ENCODE data around the gene KRTAP19-6. TPM values are rescaled to one million over a fixed set of nuclear protein-coding genes. Genes with fewer than 3 reads are reported as not detected.
"Not testable (repeated sequence)": the region's sequence is repeated elsewhere in the genome, so short reads cannot be mapped to it uniquely, and the experiment has no call there.

KRTAP19-6 gene, protein sequence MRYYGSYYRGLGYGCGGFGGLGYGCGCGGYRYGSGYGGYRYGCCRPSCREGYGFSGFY
- total RNA-seq, result not detected

GRCh38 chr21:30541764-30542163 is at the start of gene KRTAP19-6:
KRTAP19-6 (minus strand) TSS chr21:30541864; CDS start chr21:30541833, 31 bp downstream.
- Histone ChIP-seq H3K4me3 (ENCODE audit: low read length) (no peak within 1 kb of the TSS), H3K27me3 (ENCODE audit: insufficient read depth, low read length) (no peaks in the 10 kb centered on the region), H3K4me1 (ENCODE audit: insufficient read depth, low read length) (no peaks in the 10 kb centered on the region), H3K9me3 (ENCODE audit: low read depth, low read length) (no peaks in the 10 kb centered on the region)

GRCh38 chr21:30590297-30590696 is 48.6 kb upstream of the KRTAP19-6 start, which contains the start of gene KRTAP22-2:
KRTAP22-2 (minus strand) TSS chr21:30590397.
- Histone ChIP-seq H3K4me1 (ENCODE audit: insufficient read depth, low read length) (no peaks in the 10 kb centered on the region), H3K4me3 (ENCODE audit: low read length) (no peak within 1 kb of the TSS), H3K9me3 (ENCODE audit: low read depth, low read length) (no peaks in the 10 kb centered on the region), H3K27me3 (ENCODE audit: insufficient read depth, low read length) (no peaks in the 10 kb centered on the region)

DNA sequence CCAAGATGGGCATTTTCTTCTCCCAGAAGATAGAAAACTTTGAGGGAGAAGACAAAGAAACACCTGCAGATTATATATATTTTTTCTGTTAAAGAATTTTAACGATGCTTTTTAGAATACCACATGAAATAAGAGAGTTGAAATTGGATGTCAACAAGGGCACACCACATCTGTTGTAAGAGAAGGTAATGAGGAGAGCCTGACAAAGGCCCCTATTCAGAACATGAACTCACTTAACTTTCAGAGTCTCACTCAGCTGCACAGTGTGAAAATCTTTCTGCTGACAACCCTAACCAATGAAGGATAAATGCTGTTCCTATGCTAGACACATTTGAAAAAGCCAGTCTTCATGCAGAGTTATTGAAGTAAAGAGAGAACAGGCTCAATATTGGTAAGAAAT is 41.2 kb upstream of the KRTAP19-6 start:
- Histone ChIP-seq H3K4me3 (ENCODE audit: low read length) (no peak overlapping the region), H3K4me1 (ENCODE audit: insufficient read depth, low read length) (no peaks in the 10 kb centered on the region)

DNA sequence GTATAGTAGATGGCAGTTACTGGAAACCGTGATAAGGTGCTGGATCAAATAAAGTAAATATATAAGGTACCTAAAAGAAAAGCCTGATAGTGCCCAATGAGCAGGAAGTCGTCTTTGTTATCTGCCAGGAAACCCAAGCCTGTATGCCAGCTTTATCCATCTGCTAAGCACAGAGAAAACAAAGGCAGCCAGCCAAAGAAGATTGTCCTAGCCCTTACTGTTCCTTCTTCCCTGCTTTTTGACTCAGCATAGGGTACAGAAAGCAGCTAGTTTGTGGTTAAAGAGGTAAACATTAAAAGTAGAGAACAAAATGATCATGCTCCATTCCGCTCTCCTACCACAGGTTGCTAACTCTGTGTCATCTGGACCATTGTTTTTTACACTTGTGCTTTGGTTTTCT is 38.5 kb upstream of the KRTAP19-6 start:
- Histone ChIP-seq H3K9me3 (ENCODE audit: low read depth, low read length) (no peaks in the 10 kb centered on the region), H3K27me3 (ENCODE audit: insufficient read depth, low read length) (no peaks in the 10 kb centered on the region), H3K4me3 (ENCODE audit: low read length) (no peak overlapping the region), H3K4me1 (ENCODE audit: insufficient read depth, low read length) (no peaks in the 10 kb centered on the region)

More for the DNA sequence above, 41.2 kb upstream of the KRTAP19-6 start:
- H3K9me3 ChIP-seq (ENCODE audit: low read depth, low read length), result no peaks in the 10 kb centered on the region
- H3K27me3 ChIP-seq (ENCODE audit: insufficient read depth, low read length), result no peaks in the 10 kb centered on the region

DNA sequence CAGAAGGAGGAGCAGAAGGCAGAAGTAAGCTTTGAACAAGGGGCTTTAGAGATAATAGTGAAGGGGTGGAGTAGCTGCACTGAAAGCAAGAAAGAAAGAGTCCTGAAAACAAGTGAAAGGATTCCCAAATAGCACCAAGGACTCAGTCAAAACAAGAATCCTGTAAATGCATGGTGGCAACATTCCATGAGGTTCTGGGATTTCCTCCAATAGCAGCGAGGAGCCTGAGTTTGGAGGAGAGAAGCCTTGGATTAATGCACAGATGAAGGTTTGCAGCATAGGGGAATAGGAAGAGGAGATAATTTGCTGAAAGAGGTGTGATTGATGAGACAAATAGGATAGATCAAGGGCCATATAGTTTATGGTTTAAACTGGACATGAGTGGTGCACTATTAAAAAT is 37.7 kb upstream of the KRTAP19-6 start:
- H3K4me1 ChIP-seq (ENCODE audit: insufficient read depth, low read length), result no peaks in the 10 kb centered on the region
- H3K9me3 ChIP-seq (ENCODE audit: low read depth, low read length), result no peaks in the 10 kb centered on the region
- no peak overlapping the region for H3K4me3 ChIP-seq (ENCODE audit: low read length)
- H3K27me3 ChIP-seq (ENCODE audit: insufficient read depth, low read length), result no peaks in the 10 kb centered on the region

GRCh38 chr21:30577766-30578165 is 36.1 kb upstream of the KRTAP19-6 start:
- H3K9me3 ChIP-seq (ENCODE audit: low read depth, low read length), result no peaks in the 10 kb centered on the region
- no peaks in the 10 kb centered on the region for H3K27me3 ChIP-seq (ENCODE audit: insufficient read depth, low read length)
- H3K4me1 ChIP-seq (ENCODE audit: insufficient read depth, low read length), result no peaks in the 10 kb centered on the region
- H3K4me3 ChIP-seq (ENCODE audit: low read length), result no peak overlapping the region

- Histone ChIP-seq H3K9me3 (ENCODE audit: low read depth, low read length) (no peaks in the 10 kb centered on the region), H3K27me3 (ENCODE audit: insufficient read depth, low read length) (no peaks in the 10 kb centered on the region), H3K4me3 (ENCODE audit: low read length) (no peak overlapping the region), H3K4me1 (ENCODE audit: insufficient read depth, low read length) (no peaks in the 10 kb centered on the region)
Measured at GRCh38 chr21:30567617-30568016, 26.0 kb upstream of the KRTAP19-6 start.

DNA sequence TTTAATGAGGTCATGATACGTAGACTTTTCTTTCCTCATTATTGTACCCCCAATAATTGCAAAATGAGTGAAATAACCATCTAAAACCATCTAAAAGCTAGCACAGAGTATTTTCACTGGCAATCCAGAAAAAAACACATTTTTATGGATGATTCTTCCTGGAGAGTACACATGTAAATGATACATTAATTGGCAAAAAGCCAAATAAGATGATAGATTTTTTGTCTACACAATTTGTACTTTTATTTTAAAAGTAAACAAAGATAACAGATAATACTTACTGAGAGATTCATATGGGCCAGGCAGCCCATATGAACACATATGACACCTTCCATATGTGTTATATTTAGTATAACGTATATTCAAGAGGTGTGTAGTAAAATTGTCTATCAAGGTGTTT is 22.0 kb upstream of the KRTAP19-6 start:
- H3K4me3 ChIP-seq (ENCODE audit: low read length), result no peak overlapping the region
- H3K27me3 ChIP-seq (ENCODE audit: insufficient read depth, low read length), result no peaks in the 10 kb centered on the region
- H3K9me3 ChIP-seq (ENCODE audit: low read depth, low read length), result no peaks in the 10 kb centered on the region
- no peaks in the 10 kb centered on the region for H3K4me1 ChIP-seq (ENCODE audit: insufficient read depth, low read length)

DNA sequence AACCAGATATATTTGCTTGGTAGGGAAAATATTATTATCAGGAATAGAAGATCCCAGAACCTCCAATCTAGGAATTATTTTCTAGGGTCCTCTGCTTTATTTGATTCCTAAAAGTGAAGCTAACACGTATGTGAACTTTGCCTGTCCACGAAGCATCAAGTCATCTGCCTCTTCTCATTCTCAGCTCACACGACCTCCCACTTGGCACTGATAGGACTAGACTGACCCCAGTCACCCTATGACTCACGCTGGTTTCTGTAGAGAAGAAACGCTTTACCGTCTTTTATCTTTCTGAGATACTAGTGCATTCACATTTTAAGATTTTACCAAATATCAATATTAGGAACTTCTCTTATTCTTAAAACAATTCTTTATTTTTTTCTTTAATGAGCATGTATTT is 21.4 kb upstream of the KRTAP19-6 start:
- Histone ChIP-seq H3K9me3 (ENCODE audit: low read depth, low read length) (no peaks in the 10 kb centered on the region), H3K4me1 (ENCODE audit: insufficient read depth, low read length) (no peaks in the 10 kb centered on the region), H3K4me3 (ENCODE audit: low read length) (no peak overlapping the region), H3K27me3 (ENCODE audit: insufficient read depth, low read length) (no peaks in the 10 kb centered on the region)

- H3K27me3 ChIP-seq (ENCODE audit: insufficient read depth, low read length), result no peaks in the 10 kb centered on the region
- no peaks in the 10 kb centered on the region for H3K9me3 ChIP-seq (ENCODE audit: low read depth, low read length)
- H3K4me1 ChIP-seq (ENCODE audit: insufficient read depth, low read length), result no peaks in the 10 kb centered on the region
Measured at GRCh38 chr21:30561957-30562356, 20.3 kb upstream of the KRTAP19-6 start.

DNA sequence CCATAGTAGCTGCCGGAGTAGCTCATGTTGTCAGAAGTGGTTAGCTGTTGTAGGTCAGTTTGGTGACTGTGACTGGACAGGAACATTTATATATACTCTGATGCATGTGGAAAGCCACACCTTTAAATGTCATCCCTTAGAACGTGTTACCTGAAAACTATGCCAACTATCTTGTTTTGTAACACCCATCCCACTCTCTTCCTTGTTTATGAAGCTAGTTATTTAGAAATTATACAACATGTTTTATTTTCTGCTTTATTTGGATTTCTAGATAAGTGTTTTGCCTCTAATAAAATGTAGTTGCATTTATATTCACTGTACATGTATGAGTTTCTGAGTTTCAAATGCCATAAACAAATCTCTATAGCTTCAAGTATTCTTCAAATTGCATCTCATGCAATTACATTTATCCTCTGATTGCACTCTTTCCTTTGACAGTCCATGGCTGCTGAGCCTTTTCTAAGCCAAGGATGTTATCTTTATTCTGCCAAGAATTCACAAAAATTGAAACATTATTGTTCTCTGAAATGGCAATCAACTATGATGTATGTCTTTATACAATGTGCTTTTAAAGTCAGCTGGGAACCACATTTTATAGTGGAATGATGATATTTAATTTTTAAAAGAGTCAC is 19.7 kb upstream of the KRTAP19-6 start, which contains the start of gene KRTAP19-7:
TSS of gene KRTAP19-7 (minus strand) at position 51 of the 632 bp plus-strand sequence. CDS start at position 26, 25 bp downstream.
- Histone ChIP-seq H3K9me3 (ENCODE audit: low read depth, low read length) (no peaks in the 10 kb centered on the region), H3K27me3 (ENCODE audit: insufficient read depth, low read length) (no peaks in the 10 kb centered on the region), H3K4me1 (ENCODE audit: insufficient read depth, low read length) (no peaks in the 10 kb centered on the region), H3K4me3 (ENCODE audit: low read length) (no peak within 1 kb of the TSS)

More at GRCh38 chr21:30561957-30562356, 20.3 kb upstream of the KRTAP19-6 start:
- no peak overlapping the region for H3K4me3 ChIP-seq (ENCODE audit: low read length)

DNA sequence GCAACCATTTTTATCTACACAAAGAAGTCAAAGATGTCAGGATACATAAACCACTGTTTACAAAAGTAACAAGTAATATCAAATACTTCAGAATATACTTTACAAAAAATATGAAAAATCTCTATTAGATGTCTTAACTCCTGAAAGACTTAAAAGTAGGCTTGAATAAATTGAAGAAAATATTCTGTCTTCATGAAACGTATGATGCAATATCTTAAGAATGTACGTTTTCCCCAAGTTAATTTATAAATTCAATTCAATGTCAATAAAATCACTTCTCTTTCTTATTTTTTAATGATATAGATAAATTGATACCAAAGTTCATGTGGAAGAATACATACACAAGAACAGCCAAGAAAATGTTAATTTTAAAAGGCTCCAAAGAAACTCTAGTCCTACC is 13.4 kb upstream of the KRTAP19-6 start:
- H3K9me3 ChIP-seq (ENCODE audit: low read depth, low read length), result peaks cover 7% of the 10 kb centered on the region
- no peak overlapping the region for H3K4me3 ChIP-seq (ENCODE audit: low read length)
- H3K4me1 ChIP-seq (ENCODE audit: insufficient read depth, low read length), result no peaks in the 10 kb centered on the region
- H3K27me3 ChIP-seq (ENCODE audit: insufficient read depth, low read length), result no peaks in the 10 kb centered on the region

DNA sequence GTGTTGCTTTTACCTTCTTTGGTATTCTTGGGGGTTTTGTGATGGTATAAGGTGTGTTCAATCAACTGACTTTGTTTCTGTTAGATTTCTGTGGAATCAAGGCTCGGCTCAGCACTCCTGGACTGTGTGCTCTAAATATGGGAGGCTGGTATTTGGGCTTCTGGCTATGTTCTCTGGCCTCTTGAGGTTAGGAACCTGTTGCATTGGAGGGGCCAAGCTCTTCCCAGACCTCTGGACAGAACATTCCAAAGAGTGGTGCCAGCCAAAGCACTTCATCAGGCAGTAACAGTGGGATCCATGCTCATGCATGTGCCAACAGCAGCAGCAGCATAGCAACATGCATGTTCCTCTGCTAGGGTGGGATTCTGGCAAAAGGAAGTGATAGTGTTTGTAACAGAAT is 11.1 kb upstream of the KRTAP19-6 start:
- Histone ChIP-seq H3K27me3 (ENCODE audit: insufficient read depth, low read length) (no peaks in the 10 kb centered on the region), H3K4me1 (ENCODE audit: insufficient read depth, low read length) (no peaks in the 10 kb centered on the region), H3K9me3 (ENCODE audit: low read depth, low read length) (peaks cover 7% of the 10 kb centered on the region), H3K4me3 (ENCODE audit: low read length) (no peak overlapping the region)

DNA sequence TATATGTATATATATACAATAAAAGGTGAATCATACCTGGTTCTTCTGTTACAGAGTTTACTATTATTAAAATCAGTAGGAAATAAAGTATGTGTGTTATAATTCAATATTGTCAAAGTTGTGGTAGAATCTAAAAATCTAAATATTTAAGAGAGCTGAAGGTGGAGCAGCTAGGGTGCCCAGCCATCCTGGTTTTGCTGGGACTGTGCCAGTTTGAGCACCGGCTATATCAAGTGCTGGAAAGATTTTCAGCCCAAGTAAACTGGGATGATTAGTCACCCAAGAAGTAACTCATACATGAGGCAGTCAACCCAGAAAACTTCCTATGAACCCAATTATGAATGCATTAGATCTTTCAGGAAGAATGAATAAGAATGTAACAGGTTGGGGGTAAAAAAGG is 22.8 kb downstream of the KRTAP19-6 start:
- Histone ChIP-seq H3K4me3 (ENCODE audit: low read length) (no peak overlapping the region), H3K9me3 (ENCODE audit: low read depth, low read length) (peaks cover 4% of the 10 kb centered on the region), H3K27me3 (ENCODE audit: insufficient read depth, low read length) (no peaks in the 10 kb centered on the region), H3K4me1 (ENCODE audit: insufficient read depth, low read length) (no peaks in the 10 kb centered on the region)

DNA sequence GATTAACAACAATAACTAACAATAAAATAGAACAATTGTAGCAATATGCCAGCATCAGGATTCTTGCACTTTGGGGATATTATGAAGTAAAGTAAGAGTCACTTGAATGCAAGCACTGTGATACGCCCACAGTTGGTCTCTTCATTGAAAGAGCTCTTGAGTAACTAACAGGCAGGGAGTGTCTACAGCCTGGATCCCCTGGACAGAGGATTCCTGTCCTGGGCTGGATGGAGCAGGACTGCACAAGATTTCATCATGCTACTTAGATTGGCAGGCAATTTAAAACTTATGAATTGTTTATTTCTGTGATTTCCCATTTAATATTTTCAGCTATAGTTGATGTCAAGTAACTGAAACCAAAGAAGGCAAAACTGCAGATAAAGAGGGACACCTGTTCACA is 26.0 kb downstream of the KRTAP19-6 start:
- Histone ChIP-seq H3K4me1 (ENCODE audit: insufficient read depth, low read length) (no peaks in the 10 kb centered on the region), H3K4me3 (ENCODE audit: low read length) (no peak overlapping the region), H3K27me3 (ENCODE audit: insufficient read depth, low read length) (no peaks in the 10 kb centered on the region), H3K9me3 (ENCODE audit: low read depth, low read length) (peaks cover 4% of the 10 kb centered on the region)

DNA sequence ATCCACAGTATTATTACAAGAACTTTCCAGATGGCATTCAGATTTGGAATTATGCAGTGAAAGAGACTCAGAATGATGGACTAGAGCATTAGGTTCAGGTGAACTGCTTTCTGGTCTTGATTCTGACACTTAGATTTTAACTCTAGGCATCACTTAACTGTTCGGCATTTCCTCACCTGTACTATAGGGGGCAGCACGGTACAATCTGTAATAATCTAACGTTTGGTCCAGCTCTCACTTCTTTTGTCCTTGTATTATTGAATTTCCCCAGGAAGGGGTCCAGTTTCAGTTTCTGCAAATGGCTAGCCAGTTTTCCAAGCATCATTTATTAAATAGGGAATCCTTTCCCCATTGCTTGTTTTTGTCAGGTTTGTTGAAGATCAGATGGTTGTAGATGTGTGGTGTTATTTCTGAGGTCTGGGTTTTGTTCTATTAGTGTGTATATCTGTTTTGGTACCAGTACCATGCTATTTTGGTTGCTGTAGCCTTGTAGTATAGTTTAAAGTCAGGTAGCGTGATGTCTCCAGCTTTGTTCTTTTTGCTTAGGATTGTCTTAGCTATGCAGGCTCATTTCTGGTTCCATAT is 36.0 kb downstream of the KRTAP19-6 start:
- not testable (repeated sequence) for H3K27me3 ChIP-seq (ENCODE audit: insufficient read depth, low read length); H3K9me3 ChIP-seq (ENCODE audit: low read depth, low read length); H3K4me3 ChIP-seq (ENCODE audit: low read length); H3K4me1 ChIP-seq (ENCODE audit: insufficient read depth, low read length)
